ENCODE measurements around the gene AIRE.
"Not testable (repeated sequence)": the region's sequence is repeated elsewhere in the genome, so short reads cannot be mapped to it uniquely, and the experiment has no call there.

AIRE gene

DNA sequence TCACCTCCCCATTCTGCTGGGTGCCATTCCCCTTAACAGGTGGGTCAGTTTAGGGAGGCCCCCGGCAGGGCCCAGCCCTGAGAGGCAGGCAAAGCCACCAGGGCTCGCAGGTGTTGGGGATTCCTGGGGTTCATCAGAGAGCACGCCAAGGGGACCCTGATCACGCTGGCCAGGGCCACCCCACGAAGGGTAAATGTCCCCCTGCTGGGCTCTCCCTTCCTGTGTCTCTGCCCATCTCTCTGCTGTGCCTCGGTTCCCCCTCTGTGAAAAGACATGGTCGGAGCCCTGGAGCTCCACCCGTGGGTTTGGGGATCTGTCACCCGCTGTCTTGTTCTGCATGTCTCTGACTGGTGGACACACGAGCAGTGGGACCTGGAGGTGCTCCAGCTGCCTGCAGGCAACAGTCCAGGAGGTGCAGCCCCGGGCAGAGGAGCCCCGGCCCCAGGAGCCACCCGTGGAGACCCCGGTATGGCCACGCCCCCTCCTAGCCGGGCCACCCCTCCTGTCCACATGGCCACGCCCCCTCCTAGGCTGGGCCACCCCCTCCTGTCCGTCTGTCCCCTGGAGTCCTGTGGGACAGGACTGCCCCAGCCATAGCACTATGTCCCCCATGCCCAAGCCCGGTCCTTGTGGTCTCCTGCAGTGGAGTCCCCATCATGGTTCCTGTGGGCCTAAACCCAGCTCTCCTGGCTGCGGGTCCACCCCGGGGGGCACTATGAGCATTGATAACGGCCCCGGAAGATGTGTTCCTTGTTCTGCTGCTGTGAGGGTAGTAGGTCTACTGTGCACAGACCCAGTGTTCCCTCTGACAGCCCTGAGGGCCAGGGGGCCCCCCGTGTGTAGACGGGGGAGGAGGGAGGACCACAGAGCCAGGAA lies 6.5 kb downstream of the AIRE start:
- DNase-seq, result no peak

DNA sequence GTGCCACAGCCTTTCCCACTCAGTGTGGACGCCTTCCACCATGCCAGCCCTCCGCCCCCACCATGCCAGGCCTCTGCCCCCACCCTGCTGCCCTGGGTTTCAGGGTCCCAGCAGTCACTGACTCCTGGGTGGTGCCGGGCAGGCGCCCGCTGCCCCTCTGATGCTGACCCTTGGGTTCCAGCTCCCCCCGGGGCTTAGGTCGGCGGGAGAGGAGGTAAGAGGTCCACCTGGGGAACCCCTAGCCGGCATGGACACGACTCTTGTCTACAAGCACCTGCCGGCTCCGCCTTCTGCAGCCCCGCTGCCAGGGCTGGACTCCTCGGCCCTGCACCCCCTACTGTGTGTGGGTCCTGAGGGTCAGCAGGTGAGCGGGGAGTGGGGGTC lies 7.1 kb downstream of the AIRE start:
- no peak for DNase-seq

DNA sequence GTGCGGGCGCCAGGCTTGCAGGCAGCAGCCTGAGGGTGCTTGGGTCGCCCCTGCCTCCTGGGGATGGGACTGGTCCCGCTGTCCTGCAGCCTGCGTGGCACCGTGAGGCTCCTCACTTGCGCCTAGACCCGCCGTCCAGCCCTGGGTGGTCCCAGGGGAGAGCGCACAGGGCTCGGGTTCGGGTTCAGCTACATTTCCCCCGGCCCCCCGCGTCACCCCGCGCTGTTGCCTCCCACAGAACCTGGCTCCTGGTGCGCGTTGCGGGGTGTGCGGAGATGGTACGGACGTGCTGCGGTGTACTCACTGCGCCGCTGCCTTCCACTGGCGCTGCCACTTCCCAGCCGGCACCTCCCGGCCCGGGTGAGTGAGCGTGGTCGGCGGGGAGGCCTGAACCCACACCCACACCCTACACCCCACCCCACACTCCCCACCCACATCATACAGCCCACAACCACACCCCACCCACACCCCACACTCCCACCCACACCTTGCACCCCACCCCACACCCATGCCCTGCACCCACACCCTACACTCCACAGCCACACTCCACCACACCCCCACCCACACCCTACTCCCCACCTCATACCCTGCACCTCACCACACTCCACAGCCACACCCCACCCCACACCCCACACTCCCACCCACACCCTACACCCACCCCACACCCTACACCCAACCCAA lies 8.0 kb downstream of the AIRE start:
- DNase-seq, result no peak

DNA sequence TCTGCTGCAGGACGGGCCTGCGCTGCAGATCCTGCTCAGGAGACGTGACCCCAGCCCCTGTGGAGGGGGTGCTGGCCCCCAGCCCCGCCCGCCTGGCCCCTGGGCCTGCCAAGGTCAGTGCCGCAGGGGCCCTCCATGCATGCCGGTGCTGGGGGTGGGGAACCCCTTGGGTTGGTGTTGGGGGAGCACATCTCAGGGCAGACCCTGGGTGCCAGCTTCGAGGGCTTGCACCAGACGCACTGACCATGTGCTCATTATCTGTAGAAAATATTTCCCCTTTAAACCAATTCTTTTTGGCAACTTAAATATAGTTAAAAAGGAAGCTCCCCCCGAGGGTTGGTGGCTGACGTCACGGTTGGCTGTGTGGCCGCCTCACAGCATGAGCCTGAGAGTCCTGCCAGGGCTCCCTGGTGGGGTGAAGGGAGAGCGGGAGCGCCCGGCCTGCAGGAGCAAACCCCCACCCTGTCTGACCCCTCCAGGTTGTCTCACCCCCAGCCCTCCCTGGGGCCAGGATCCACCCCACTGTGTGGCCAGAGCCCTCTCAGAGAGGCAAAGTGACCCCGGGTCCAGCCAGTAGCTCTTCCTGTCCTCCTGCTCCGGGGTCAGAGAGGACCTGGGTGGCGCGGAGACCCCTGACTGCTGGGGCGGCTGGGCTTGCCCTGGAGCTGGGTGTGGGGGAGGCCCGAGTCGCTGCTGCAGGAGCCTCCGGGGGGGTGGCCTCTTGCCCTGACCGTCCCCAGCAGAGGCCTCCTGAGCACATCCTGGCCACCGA lies 8.9 kb downstream of the AIRE start:
- DNase-seq, result peak; percentile 52 to 54

DNA sequence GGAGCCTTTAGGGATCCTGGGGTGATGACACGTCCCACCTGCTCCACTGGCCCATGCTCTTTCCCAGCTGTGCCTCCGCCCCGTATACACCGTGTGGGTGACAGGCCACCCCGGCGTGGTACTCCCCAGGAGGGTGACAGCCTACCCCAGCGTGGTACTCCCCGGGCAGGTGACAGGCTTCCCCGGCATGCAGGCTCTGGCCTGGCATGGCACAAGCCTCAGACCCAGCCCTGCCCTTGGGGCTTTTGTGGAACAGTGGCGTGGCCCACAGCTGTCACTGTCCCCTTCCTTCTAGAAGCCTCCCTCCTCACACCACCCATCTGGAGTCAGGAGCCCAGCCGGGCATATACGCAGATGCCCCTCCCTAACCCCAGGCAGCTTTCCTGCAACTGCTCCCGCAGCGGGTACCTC lies 9.5 kb downstream of the AIRE start:
- no peak for DNase-seq

DNA sequence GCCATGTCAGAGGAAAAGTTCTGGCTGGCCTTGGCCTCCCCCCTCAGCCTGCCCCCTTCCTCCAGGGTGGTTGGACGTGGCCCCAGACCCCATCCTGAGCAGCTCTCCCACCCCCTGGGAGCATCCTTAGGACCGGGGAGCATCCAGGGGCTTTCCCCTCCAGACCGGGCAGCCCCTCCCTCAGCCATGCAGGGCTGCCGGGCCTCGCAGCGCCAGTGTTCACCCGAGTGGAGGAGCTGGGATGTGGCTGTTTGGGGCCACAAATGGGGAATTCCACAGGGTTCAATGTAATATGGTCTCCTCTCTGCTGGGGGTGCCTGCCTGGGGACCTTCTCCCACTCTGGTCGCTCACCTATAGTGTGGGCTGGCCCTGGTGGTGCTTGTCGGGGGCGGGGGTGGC lies 10.0 kb downstream of the AIRE start:
- no peak for DNase-seq

DNA sequence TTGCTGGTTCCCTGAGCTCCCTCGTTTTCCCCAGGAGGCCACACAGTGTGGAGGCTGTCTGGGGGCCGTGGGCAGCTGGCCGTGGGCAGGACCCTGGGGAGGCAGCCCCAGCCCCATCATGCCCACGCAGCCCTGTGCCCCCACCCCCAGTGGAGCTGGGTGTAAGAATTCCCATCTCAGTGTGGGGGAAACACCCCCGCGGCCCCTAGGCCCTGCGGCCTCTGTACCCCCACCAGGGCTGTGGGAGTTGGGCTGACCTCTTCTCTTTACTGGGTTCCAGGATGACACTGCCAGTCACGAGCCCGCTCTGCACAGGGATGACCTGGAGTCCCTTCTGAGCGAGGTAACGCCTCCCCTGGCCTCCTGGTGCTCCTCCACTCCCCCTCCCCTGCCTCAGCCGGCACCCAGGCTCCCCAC lies 10.4 kb downstream of the AIRE start:
- DNase-seq, result no peak

DNA sequence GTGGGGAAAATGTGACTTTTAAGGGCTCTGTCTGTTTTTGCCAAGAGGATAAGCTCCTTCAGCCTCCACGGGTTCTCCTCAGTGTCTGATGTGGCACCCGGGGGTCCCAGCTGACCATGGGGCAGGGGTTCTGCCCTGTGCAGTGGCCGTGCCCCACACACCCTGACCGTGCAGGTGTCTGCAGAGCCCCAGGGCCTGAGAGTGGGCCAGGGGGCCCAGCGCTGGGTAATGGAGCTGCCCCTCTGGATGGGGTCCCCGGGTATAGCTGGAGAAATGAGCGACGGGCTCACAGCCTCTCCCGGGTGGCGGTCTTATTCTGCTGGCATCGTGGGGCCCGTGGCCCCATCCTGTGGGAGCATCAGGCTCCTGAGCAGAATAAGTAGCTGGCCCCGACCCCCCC lies 11.2 kb downstream of the AIRE start:
- DNase-seq, result no peak

DNA sequence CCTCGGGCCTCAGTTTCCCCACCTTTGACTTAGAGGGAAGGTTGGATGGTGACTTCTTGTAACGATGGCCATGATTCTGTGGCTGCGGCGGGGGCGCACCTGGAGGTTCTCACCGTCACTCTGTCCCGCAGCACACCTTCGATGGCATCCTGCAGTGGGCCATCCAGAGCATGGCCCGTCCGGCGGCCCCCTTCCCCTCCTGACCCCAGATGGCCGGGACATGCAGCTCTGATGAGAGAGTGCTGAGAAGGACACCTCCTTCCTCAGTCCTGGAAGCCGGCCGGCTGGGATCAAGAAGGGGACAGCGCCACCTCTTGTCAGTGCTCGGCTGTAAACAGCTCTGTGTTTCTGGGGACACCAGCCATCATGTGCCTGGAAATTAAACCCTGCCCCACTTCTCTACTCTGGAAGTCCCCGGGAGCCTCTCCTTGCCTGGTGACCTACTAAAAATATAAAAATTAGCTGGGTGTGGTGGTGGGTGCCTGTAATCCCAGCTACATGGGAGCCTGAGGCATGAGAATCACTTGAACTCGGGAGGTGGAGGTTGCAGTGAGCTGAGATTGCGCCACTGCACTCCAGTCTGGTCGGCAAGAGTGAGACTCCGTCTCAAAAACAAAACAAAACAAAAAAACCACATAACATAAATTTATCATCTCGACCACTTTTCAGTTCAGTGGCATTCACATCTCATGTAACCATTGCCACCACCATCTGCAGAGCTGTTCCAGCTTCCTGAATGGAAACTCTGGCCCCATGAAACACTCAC lies 12.0 kb downstream of the AIRE start:
- DNase-seq, result peak; percentile 97

DNA sequence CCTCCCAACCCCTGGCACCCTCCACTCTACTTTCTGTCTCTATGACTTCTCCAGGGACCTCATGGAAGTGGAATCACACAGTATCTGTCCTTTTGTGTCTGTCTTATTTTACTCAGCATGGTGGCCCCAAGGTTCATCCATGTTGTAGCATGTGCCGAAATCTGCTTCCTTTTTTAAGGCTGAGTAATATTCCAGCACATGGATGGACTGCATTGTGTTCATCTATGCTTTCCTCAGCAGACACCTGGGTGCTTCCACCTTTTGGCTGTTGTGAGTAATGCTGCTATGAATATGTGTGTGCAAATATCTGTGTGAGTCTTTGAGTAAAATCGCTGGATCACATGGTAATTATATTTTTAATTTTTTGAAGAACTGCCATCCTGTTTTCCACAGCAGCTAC lies 12.6 kb downstream of the AIRE start:
- DNase-seq, result no peak

DNA sequence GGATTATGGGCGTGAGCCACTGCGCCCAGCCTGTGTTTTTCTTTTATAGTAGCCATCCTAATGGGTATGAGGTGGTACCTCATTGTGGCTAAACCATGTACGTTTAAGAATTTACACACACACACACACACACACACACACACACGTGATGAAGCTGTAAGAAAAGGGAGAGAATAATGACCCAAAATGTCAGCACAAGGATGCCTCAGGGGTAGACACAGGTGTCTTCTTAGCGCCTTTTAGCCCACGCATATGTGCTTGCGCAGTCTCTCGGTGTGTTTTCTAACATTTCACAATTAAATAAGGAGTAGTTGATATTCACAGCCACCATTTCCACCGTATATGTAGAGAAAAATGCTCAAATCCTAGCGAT lies 13.4 kb downstream of the AIRE start:
- DNase-seq, result no peak

DNA sequence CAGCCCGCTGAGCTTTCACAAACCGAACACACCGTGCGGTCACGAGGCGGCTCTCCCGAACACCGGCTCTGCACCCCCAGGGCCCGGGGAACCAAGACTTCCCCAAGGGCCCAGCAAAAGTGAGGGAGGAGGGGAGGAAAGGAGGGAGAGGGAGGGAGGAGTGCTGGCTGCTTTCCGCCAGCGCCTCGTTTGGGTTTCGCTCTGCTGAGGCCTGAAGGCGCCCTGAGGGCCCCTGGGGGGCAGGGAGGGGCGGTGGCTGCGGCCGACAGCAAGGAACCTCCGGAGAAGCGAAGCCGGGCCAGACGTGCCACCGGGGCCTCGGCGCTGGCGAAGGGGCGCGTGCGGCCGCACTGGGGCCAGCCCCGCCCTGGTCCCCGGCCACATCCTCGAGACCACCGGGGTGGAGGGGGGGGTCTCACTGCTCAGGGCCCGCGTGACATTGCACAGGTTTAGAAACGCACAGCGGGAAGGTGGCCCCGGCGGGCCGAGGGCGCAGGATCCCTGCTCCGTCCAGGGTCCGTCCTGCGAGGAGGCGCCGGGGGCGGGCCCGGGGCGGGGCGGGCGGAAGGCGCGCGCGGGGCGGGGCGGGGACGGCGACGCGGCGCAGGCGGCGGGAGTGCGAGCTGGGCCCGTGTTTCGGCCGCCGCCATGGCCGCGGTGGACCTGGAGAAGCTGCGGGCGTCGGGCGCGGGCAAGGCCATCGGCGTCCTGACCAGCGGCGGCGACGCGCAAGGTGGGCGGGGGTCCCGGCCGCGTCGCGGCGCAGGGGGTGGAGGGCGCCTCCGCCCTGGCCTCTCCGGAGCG lies 14.0 kb downstream of the AIRE start, which contains the start of gene PFKL:
PFKL (plus strand) TSS at position 596 of the 804 bp plus-strand sequence; CDS start at position 649, 53 bp downstream.
- peak; percentile 49 to 65 for DNase-seq

DNA sequence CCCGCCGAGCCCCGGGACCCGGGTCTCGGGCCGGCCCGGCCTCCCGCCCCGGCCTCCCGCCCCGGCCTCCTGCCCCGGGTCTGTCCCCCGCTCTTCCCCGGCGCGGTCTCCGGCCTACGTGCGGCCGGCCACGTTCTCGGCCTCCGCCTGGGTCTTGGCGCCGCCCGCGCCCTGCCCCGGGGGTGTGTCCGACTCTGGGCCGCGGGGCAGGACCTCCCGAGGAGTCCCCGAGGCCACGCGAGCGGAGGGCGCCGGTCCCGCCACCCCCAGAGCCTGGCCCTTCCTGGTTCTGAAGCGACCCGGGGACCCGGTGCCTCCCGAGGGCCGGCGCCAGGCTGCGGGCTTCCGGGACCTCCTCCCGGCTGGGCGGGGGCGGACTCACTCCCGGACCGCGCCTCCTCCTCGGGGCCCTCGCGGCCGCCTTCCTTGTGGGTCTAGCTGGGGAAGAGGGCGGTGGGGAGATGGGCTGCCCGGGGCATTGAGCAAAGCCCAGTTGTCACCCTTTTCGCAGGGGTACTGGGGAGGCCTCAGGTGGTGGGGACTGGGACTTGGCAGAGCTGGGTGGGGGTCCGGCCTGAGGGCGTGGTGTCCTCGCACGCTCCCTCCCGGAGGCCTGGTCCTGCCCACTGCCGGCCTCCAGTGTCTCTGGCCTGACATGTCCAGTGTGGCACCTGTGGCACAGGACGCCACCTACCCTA lies 14.7 kb downstream of the AIRE start:
- DNase-seq, result peak; percentile 58 to 71

DNA sequence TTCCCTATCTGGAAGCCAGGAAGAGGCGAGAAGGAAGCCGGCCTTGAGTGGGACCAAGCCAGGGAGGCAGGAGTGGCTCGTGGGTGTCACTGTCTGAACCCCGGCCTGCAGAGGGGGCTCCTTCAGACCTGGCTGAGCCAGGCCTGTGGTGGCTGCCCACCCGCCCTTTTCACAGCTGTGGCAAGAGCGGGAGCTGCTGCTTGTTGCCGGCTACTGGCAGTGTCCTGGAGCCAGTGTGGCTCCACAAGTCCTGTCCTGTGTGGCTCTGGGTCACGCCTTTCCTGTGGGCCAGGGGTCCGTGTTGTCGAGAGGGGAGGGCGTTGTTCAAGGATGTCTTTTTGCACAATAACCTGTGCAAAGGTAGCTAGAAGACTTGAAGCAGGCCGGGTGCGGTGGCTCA lies 15.5 kb downstream of the AIRE start:
- DNase-seq, result no peak

DNA sequence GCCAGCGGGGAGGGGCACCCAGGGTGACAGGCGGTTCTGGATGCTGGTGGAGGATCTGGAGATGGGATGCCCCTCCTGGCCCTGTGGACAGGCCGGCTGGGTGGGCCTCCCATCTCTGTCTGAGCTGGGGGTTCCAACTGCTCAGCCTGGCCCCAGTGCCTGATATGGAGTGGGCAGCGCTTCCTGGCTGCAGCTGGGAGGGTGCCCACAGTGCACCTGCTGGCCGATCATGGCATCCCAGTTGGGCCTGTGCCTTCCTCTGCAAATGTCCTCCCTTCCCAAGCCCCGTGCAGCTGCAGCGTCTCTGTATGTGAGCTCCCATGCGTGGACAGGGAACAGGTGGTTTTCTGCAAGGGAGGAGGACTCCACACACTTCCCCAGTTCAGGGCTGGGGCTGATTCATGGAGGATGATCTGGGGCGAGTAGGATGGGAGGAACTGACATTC lies 16.3 kb downstream of the AIRE start:
- peak; percentile 13 to 57 for DNase-seq

DNA sequence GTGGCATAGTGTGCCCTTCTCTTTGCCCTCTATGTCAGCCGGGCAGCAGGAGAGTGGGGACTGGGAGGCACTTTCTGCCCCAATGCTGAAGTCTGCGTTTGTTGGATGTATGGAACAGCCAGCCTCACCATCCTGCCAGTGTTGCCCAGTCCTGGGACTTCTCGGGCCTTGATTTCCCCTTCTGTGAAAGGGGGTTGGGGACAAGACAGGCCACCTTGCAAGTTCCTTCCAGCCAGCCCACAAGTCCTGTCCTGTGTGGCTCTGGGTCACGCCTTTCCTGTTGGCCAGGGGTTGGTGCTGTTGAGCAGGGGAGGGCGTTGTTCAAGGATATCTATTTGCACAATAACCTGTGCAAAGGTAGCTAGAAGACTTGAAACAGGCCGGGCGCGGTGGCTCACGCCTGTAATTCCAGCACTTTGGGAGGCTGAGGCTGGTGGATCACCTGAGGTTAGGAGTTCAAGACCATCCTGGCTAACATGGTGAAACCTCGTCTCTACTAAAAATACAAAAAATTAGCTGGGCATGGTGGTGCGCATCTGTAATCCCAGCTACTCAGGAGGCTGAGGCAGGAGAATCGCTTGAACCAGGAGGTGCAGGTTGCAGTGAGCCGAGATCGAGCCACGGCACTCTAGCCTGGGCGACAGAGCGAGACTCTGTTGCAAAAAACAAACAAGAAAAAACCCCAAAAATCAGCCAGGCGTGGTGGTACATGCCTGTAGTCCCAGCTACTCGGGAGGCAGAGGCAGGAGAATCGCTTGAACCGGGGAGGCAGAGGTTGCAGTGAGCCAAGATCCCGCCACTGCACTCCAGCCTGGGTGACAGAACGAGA lies 17.1 kb downstream of the AIRE start:
- DNase-seq, result not testable (repeated sequence)

DNA sequence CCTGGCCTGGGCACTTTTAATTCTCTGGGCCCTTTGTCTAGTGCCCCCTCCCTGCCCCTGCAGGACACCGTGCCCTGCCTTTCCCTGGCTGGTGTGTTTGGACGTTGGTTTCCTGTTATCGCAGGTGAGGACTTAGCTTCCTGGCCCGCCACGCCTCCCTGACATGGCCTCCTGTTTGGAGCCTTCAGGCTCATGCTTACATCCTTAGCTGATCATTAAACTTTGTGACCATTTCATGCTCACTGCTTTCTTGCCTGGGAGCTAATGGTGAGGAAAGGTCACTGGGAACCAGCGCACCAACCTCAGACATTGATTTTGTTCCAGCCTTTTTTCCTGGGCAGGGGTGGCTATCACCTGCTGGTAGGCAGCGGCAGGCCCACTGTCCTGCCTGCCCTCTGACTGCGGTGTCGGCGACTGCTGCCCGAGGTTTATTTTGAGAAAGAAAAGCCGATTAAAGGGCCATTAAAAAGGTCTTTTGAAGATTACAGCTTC lies 17.9 kb downstream of the AIRE start:
- no peak for DNase-seq

DNA sequence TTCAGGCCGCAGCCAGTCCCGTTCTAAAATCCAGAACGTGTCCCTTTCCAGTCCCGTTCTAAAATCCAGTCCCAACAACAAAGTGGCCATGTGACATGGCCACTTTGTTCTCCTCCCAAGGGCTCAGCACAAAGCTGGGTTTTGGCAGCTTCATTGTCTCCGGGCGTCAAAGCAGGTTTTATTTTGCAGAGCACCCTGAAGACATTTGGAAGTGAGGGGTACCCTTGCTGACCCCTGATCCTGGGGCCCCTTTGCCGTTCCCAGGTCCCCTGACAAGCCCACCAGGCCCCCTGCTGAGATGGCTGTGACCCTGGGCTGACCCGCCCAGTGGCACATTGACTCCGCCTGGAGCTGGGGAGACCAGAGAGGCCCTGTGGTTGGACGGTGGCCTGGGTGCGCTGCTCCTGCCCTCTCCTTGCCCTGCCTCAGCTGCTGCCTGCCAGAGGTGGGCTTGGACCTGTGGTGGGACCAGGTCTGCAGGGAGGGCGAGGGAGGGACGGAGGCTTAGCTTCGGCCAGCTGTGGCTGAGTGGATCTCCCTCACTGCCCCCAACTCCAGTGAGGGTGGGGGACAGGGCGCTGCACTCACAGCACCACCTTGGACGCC lies 18.4 kb downstream of the AIRE start:
- DNase-seq, result no peak

DNA sequence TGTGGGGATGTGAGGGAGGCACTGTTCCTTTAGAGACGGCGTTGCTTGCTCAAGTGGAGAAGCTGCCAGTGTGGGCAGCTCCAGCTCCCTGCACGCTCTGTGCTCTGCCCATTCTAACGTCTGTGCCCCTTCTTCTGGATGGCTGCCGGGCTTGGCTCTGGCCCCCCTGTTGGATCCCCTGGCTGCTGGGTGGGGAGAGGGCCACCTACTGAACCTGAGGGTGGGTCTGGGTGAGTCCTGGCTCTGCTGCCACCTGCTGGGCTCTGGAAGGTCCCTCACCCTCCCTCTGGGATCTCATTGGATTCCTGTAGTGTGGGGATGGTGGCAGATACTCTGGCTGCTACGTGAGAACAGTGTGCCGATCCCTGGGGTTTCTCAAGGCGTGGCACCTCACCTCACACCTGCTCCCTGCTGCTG lies 19.2 kb downstream of the AIRE start:
- peak in 1 of 2 donors; percentile 38 for DNase-seq

DNA sequence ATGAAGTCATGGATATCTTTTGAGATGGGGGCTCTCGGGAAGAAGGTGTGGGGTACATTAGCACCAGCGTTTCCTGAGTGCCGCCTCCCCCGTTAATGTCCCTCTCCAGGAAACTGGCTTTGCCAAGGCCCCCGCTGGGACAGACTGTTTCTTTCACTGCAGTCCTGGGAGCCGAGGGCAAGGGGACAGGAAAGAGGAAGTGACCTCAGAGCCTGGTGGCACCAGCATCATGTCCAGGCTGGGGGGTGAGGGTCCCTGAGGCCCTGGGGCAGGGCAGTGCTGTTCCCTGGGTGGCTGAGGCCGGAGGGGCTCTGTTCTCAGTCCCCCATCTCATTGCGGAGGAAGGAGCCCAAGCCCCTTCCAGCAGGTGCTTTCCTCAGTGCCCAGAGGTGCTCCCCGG lies 20.0 kb downstream of the AIRE start:
- no peak for DNase-seq
